Endodermal cell (in vitro differentiated cells): ENCODE measurements around the gene PLAA. TPM values are rescaled to one million over a fixed set of nuclear protein-coding genes. Genes with fewer than 3 reads are reported as not detected.

Experiments
- DNase-seq: peaks from one replicate; pipeline ENCODE4 v3.0.0-alpha.2; 2017
- H3K27ac ChIP-seq: 2 replicates; pipeline ENCODE4 v1.5.1; 2013; ENCODE audit warnings: mild to moderate bottlenecking, low read depth, low read length, moderate library complexity
- H3K27me3 ChIP-seq: 2 replicates; pipeline ENCODE4 v1.6.1; 2013; ENCODE audit warnings: mild to moderate bottlenecking, low read length, moderate library complexity; ENCODE audit not compliant: insufficient read depth, control insufficient read depth, poor library complexity, severe bottlenecking
- H3K36me3 ChIP-seq: 2 replicates; pipeline ENCODE4 v1.7.0; 2013; ENCODE audit warnings: mild to moderate bottlenecking, low read length, moderate library complexity; ENCODE audit not compliant: control insufficient read depth, insufficient read depth
- H3K4me1 ChIP-seq: one replicate; pipeline ENCODE4 v1.7.0; 2013; ENCODE audit warnings: low read length; ENCODE audit not compliant: control insufficient read depth, insufficient read depth
- H3K4me3 ChIP-seq: 2 replicates; pipeline ENCODE4 v1.5.1; 2013; ENCODE audit warnings: mild to moderate bottlenecking, low read length, moderate library complexity
- H3K9ac ChIP-seq: 2 replicates; pipeline ENCODE4 v1.6.1; 2013; ENCODE audit warnings: mild to moderate bottlenecking, low read length, moderate library complexity; ENCODE audit not compliant: poor library complexity, severe bottlenecking; ENCODE audit errors: extremely low read depth
- H3K9me3 ChIP-seq: 2 replicates; pipeline ENCODE4 v1.6.1; 2013; ENCODE audit warnings: mild to moderate bottlenecking, low read length, moderate library complexity; ENCODE audit not compliant: control insufficient read depth
- H3K27ac Mint-ChIP-seq: 2 replicates; pipeline ENCODE4 v1.8.0; 2020; ENCODE audit warnings: mixed read lengths
- H3K27me3 Mint-ChIP-seq: 2 replicates; pipeline ENCODE4 v1.8.0; 2021; ENCODE audit warnings: mild to moderate bottlenecking, mixed read lengths; ENCODE audit not compliant: insufficient read depth
- H3K36me3 Mint-ChIP-seq: 2 replicates; pipeline ENCODE4 v1.8.0; 2020; ENCODE audit warnings: low read depth, mixed read lengths
- H3K4me1 Mint-ChIP-seq: 2 replicates; pipeline ENCODE4 v1.8.0; 2020; ENCODE audit warnings: mixed read lengths
- H3K4me3 Mint-ChIP-seq: 2 replicates; pipeline ENCODE4 v1.8.0; 2020; ENCODE audit warnings: mild to moderate bottlenecking, moderate library complexity, mixed read lengths
- H3K9me3 Mint-ChIP-seq: 2 replicates; pipeline ENCODE4 v1.8.0; 2020; ENCODE audit warnings: mild to moderate bottlenecking, mixed read lengths
- WGBS, 2 experiments: methylation state at CpG; one replicate each; pipeline versions ENCODE4 v1.1.5 to v1.1.7; 2013; ENCODE audit warnings: missing lambda C conversion rate in 2 of 2, mixed read lengths in 1 of 2; ENCODE audit not compliant: insufficient coverage in 1 of 2, insufficient read length in 1 of 2; 5-methylcytosine and 5-hydroxymethylcytosine counted together
- total RNA-seq, 2 donors: library from RNA; stranded (reverse); fragmentation: NEBNext Ultra II Directional in 1 of 2; extraction: Animal tissue kit (Norgen Biotek cat#: 25700) in 1 of 2; gene quantifications; 2 replicates in 1 of 2; 3 replicates in 1 of 2; pipeline ENCODE4 v1.2.1, GENCODE V29; 2021
- TF ChIP-seq, protein P1 (sequence below): fragments of 200-600 bp; sonication (generic); conservative IDR thresholded peaks from 2 replicates; pipeline ENCODE4 v1.5.0; 2021; ENCODE audit warnings: antibody characterized with exemption, mild to moderate bottlenecking

Gene PLAA
- total RNA-seq, 2 donors from 2014 or later, result 41.3 to 49.8 TPM

DNA sequence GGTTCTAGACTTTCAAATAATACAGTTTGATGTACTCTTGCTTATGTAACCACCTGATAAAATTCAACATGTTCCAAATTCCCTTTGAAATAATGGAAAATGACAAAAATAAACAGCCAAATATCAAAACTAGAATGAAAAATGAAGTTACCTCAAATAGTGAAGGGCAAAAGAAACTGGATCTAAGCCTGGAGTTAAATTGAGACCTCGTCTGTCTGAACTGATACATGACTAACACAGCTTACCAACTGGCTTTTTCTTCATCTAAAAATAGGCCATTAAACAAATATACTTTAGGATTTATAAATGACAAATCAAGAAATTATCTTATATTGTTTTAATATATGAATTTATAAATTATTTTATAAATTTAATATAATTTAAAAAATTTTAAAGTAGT is 42.4 kb downstream of the PLAA start:
- H3K27ac Mint-ChIP-seq, result no peak overlapping the region
- peaks cover 47% of the 10 kb centered on the region for H3K36me3 Mint-ChIP-seq
- H3K9me3 Mint-ChIP-seq, result no peaks in the 10 kb centered on the region

DNA sequence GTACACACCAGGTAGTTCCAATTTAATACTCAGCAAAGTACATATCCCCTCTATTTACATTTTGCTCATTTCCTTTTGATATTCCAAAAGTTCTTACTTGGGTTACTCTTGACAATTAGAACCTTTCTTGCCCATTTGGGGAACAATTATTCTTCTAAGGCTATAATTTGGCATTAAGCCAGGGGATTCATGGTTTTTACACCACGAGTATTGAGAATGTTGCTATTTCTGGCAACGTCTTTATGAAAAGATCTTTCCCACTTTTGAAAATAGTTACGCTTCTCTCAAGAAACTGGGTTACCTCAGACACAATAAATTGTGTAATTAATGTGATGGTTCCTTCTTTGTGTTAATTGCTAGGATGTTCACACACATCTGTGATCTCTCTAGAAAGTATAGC is 43.0 kb downstream of the PLAA start:
- Mint-ChIP-seq H3K4me1 (no peaks in the 10 kb centered on the region), H3K27ac (no peak overlapping the region), H3K9me3 (no peaks in the 10 kb centered on the region), H3K27me3 (no peaks in the 10 kb centered on the region), H3K4me3 (no peak overlapping the region), H3K36me3 (peaks cover 42% of the 10 kb centered on the region)
- Histone ChIP-seq H3K27me3 (no peaks in the 10 kb centered on the region), H3K36me3 (peaks cover 47% of the 10 kb centered on the region), H3K27ac (no peak overlapping the region), H3K9me3 (no peaks in the 10 kb centered on the region), H3K4me1 (no peaks in the 10 kb centered on the region), H3K4me3 (no peak overlapping the region), H3K9ac (no peak overlapping the region)
- DNase-seq, result no peak
- 94 to 100% methylated on average over 2 to 3 of the region's 3 CpGs for WGBS, 2 experiments
- TF ChIP-seq, protein P1, sequence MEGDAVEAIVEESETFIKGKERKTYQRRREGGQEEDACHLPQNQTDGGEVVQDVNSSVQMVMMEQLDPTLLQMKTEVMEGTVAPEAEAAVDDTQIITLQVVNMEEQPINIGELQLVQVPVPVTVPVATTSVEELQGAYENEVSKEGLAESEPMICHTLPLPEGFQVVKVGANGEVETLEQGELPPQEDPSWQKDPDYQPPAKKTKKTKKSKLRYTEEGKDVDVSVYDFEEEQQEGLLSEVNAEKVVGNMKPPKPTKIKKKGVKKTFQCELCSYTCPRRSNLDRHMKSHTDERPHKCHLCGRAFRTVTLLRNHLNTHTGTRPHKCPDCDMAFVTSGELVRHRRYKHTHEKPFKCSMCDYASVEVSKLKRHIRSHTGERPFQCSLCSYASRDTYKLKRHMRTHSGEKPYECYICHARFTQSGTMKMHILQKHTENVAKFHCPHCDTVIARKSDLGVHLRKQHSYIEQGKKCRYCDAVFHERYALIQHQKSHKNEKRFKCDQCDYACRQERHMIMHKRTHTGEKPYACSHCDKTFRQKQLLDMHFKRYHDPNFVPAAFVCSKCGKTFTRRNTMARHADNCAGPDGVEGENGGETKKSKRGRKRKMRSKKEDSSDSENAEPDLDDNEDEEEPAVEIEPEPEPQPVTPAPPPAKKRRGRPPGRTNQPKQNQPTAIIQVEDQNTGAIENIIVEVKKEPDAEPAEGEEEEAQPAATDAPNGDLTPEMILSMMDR, result no peak

More for the DNA sequence above, 42.4 kb downstream of the PLAA start:
- Mint-ChIP-seq H3K4me1 (no peaks in the 10 kb centered on the region), H3K27me3 (no peaks in the 10 kb centered on the region), H3K4me3 (no peak overlapping the region)
- WGBS, 2 experiments, result 96% methylated on average over 1 of the region's 1 CpG; no CpG with 5 or more reads in 1 of the 2 experiments
- no peak for DNase-seq
- no peak overlapping the region for H3K9ac ChIP-seq
- no peaks in the 10 kb centered on the region for H3K9me3 ChIP-seq
- no peaks in the 10 kb centered on the region for H3K4me1 ChIP-seq
- TF ChIP-seq, protein P1, result no peak
- no peak overlapping the region for H3K4me3 ChIP-seq
- H3K27ac ChIP-seq, result no peak overlapping the region
- H3K27me3 ChIP-seq, result no peaks in the 10 kb centered on the region
- peaks cover 53% of the 10 kb centered on the region for H3K36me3 ChIP-seq

DNA sequence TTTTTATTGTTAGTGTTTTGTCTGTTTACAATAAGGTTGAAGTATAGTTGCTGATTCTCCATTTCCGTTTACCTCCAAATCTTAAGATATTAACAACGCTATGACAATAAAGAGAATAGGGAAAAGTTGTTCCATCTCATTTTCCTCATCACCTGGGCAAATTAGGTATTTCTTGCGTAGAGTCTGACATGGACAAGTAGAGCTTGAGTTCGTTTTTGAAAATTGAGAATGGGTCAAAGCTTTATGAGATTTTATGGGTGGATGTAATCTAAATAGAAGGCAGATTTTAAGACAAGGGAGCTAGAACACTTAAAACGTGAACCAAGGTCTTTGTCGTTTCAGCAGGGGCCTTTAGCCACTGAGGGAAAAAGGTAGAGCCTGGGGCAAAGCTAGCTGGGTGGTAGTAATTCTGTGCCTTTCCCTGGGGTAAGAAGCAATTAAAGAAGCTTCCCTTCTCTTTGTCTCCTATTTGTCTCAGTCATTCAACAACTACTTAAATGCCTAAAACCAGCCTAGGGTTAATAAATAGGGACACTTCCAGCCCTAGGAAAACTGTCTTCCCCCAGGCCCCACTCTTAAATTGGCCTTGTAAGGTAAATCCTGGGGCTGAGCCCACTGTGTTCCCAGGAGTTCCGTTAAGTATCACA is 53.9 kb downstream of the PLAA start:
- Mint-ChIP-seq H3K27ac (peak overlapping the region; percentile 100), H3K4me3 (peak overlapping the region; percentile 100), H3K27me3 (no peaks in the 10 kb centered on the region), H3K9me3 (peaks cover 4% of the 10 kb centered on the region), H3K36me3 (peaks cover 7% of the 10 kb centered on the region), H3K4me1 (peaks cover 8% of the 10 kb centered on the region)
- H3K27ac ChIP-seq, result peak overlapping the region; percentile 99
- H3K4me3 ChIP-seq, result peak overlapping the region; percentile 97
- TF ChIP-seq, protein P1, result no peak
- H3K4me1 ChIP-seq, result no peaks in the 10 kb centered on the region
- no peaks in the 10 kb centered on the region for H3K27me3 ChIP-seq
- H3K36me3 ChIP-seq, result no peaks in the 10 kb centered on the region
- DNase-seq, result no peak
- H3K9me3 ChIP-seq, result no peaks in the 10 kb centered on the region
- H3K9ac ChIP-seq, result peak overlapping the region; percentile 93
- WGBS, 2 experiments, result 25 to 77% methylated on average over 2 to 7 of the region's 7 CpGs
